Neuronal stem cell (in vitro differentiated cells): ENCODE data around the gene LRRC23.

Experiments
- DNase-seq: peaks from one replicate; pipeline ENCODE4 v3.0.0-alpha.2; 2013; ENCODE audit warnings: low spot score
- H2AFZ ChIP-seq: one replicate; pipeline ENCODE4 v1.6.1; 2013; ENCODE audit warnings: mild to moderate bottlenecking, low read length, inconsistent platforms
- H2AK5ac ChIP-seq: 2 replicates; pipeline ENCODE4 v1.6.1; 2013; ENCODE audit warnings: low read depth, mild to moderate bottlenecking, inconsistent platforms, low read length, moderate library complexity, mixed read lengths
- H2BK120ac ChIP-seq: 2 replicates; pipeline ENCODE4 v1.6.1; 2013; ENCODE audit warnings: low read depth, mild to moderate bottlenecking, inconsistent platforms, low read length, moderate library complexity, mixed read lengths
- H2BK12ac ChIP-seq: one replicate; pipeline ENCODE4 v1.6.1; 2013; ENCODE audit warnings: low read length, inconsistent platforms
- H2BK15ac ChIP-seq: 2 replicates; pipeline ENCODE4 v1.6.1; 2013; ENCODE audit warnings: mild to moderate bottlenecking, low read length, inconsistent platforms, mixed read lengths
- H2BK5ac ChIP-seq: one replicate; pipeline ENCODE4 v1.6.1; 2013; ENCODE audit warnings: inconsistent platforms, mild to moderate bottlenecking, low read length, moderate library complexity
- H3K14ac ChIP-seq: one replicate; pipeline ENCODE4 v1.6.1; 2013; ENCODE audit warnings: low read length, inconsistent platforms
- H3K18ac ChIP-seq: 2 replicates; pipeline ENCODE4 v1.6.1; 2013; ENCODE audit warnings: low read length, inconsistent platforms
- H3K23ac ChIP-seq: 2 replicates; pipeline ENCODE4 v1.6.1; 2013; ENCODE audit warnings: low read depth, mild to moderate bottlenecking, mixed read lengths, low read length, inconsistent platforms; ENCODE audit not compliant: poor library complexity
- H3K27ac ChIP-seq: replicated peaks from 3 replicates; pipeline ENCODE4 v1.5.1; 2013; ENCODE audit warnings: low read length, inconsistent platforms
- H3K27me3 ChIP-seq, 3 experiments: 2 replicates each; pipeline ENCODE4 v1.6.1; 2013; ENCODE audit warnings: low read length in 3 of 3, mild to moderate bottlenecking in 2 of 3, inconsistent platforms in 1 of 3, low read depth in 1 of 3, mixed read lengths in 1 of 3, moderate library complexity in 1 of 3; ENCODE audit not compliant: control insufficient read depth in 3 of 3, insufficient read depth in 3 of 3
- H3K36me3 ChIP-seq, 2 donors: replicated peaks in 1 of 2; 2 replicates each; pipeline ENCODE4 v1.6.1; 2013; ENCODE audit warnings: low read length in 2 of 2; ENCODE audit not compliant: control insufficient read depth in 2 of 2, insufficient read depth in 2 of 2
- H3K4ac ChIP-seq: 2 replicates; pipeline ENCODE4 v1.6.1; 2013; ENCODE audit warnings: inconsistent platforms, mild to moderate bottlenecking, low read length, moderate library complexity
- H3K4me1 ChIP-seq, 2 donors: 1 replicate in 1 of 2; 2 replicates in 1 of 2; pipeline ENCODE4 v1.6.1; 2013; ENCODE audit warnings: low read length in 2 of 2, low read depth in 1 of 2; ENCODE audit not compliant: control insufficient read depth in 2 of 2, insufficient read depth in 1 of 2
- H3K4me2 ChIP-seq: one replicate; pipeline ENCODE4 v1.6.1; 2013; ENCODE audit warnings: mild to moderate bottlenecking, low read length, inconsistent platforms; ENCODE audit not compliant: insufficient read depth, poor library complexity, severe bottlenecking
- H3K4me3 ChIP-seq, 2 donors: 2 replicates each; pipeline ENCODE4 v1.5.1; 2013; ENCODE audit warnings: low read length in 2 of 2, mild to moderate bottlenecking in 2 of 2, inconsistent platforms in 1 of 2, moderate library complexity in 1 of 2
- H3K79me1 ChIP-seq: one replicate; pipeline ENCODE4 v1.6.1; 2013; ENCODE audit warnings: low read depth, mild to moderate bottlenecking, inconsistent platforms, low read length, moderate library complexity
- H3K9ac ChIP-seq: one replicate; pipeline ENCODE4 v1.6.1; 2013; ENCODE audit warnings: mild to moderate bottlenecking, low read depth, low read length, inconsistent platforms; ENCODE audit not compliant: poor library complexity
- H3K9me3 ChIP-seq, 2 donors: replicated peaks in 1 of 2; 2 replicates each; pipeline versions ENCODE3 to v1.6.1; 2013; ENCODE audit warnings: low read length in 2 of 2, mild to moderate bottlenecking in 2 of 2, inconsistent platforms in 1 of 2, low read depth in 1 of 2, mixed read lengths in 1 of 2, moderate library complexity in 1 of 2; ENCODE audit not compliant: control insufficient read depth in 2 of 2, insufficient read depth in 1 of 2
- H4K8ac ChIP-seq: one replicate; pipeline ENCODE4 v1.6.1; 2013; ENCODE audit warnings: low read depth, mild to moderate bottlenecking, inconsistent platforms, low read length, moderate library complexity
- H4K91ac ChIP-seq: one replicate; pipeline ENCODE4 v1.6.1; 2013; ENCODE audit warnings: low read length, low read depth, mild to moderate bottlenecking, inconsistent platforms; ENCODE audit not compliant: poor library complexity
- WGBS, 2 donors: extraction: QIAGEN DNeasy Blood & Tissue Kit; methylation state at CpG; one replicate each; pipeline ENCODE4 v1.1.7; 2013; ENCODE audit warnings: missing lambda C conversion rate in 2 of 2, mixed read lengths in 1 of 2; ENCODE audit not compliant: insufficient read length in 2 of 2, insufficient replicate concordance in 1 of 2; ENCODE audit errors: extremely low coverage in 2 of 2; 5-methylcytosine and 5-hydroxymethylcytosine counted together

Gene LRRC23

DNA sequence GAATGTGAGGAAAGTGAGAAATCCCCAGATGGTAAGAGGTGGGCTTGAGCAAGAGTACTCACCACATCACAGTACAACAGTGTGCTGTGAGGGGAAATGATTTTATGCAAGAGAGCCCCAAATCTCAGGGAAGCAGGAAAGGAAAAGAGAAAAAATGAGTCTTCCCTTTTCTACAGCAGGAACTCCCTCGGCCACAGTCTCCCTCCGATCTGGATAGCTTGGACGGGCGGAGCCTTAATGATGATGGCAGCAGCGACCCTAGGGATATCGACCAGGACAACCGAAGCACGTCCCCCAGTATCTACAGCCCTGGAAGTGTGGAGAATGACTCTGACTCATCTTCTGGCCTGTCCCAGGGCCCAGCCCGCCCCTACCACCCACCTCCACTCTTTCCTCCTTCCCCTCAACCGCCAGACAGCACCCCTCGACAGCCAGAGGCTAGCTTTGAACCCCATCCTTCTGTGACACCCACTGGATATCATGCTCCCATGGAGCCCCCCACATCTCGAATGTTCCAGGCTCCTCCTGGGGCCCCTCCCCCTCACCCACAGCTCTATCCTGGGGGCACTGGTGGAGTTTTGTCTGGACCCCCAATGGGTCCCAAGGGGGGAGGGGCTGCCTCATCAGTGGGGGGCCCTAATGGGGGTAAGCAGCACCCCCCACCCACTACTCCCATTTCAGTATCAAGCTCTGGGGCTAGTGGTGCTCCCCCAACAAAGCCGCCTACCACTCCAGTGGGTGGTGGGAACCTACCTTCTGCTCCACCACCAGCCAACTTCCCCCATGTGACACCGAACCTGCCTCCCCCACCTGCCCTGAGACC lies 31.0 kb downstream of the LRRC23 start:
- H3K4me1 ChIP-seq = peaks cover 3 to 6% of the 10 kb centered on the region in 2 donors
- H2BK15ac ChIP-seq = no peak overlapping the region
- H2BK120ac ChIP-seq = no peak overlapping the region
- H2BK12ac ChIP-seq = no peak overlapping the region
- no peak overlapping the region for H2AFZ ChIP-seq
- no peak overlapping the region for H3K4me2 ChIP-seq
- H3K14ac ChIP-seq = no peak overlapping the region
- H3K9ac ChIP-seq = no peak overlapping the region
- DNase-seq = no peak
- no peaks in the 10 kb centered on the region for H3K9me3 ChIP-seq
- no peak overlapping the region for H2BK5ac ChIP-seq
- H2AK5ac ChIP-seq = no peak overlapping the region
- H3K18ac ChIP-seq = no peak overlapping the region
- no peak overlapping the region for H4K8ac ChIP-seq
- H3K23ac ChIP-seq = peak overlapping the region; percentile 100
- H3K79me1 ChIP-seq = peaks cover 12% of the 10 kb centered on the region
- H3K4me3 ChIP-seq = no peak overlapping the region
- no peak overlapping the region for H3K4ac ChIP-seq
- no peaks in the 10 kb centered on the region for H3K27me3 ChIP-seq
- WGBS, 2 donors = no CpG with 5 or more reads among the region's 14 CpGs
- no peak overlapping the region for H4K91ac ChIP-seq
- no peak overlapping the region for H3K27ac ChIP-seq
- peaks cover 40 to 84% of the 10 kb centered on the region in 2 donors for H3K36me3 ChIP-seq

DNA sequence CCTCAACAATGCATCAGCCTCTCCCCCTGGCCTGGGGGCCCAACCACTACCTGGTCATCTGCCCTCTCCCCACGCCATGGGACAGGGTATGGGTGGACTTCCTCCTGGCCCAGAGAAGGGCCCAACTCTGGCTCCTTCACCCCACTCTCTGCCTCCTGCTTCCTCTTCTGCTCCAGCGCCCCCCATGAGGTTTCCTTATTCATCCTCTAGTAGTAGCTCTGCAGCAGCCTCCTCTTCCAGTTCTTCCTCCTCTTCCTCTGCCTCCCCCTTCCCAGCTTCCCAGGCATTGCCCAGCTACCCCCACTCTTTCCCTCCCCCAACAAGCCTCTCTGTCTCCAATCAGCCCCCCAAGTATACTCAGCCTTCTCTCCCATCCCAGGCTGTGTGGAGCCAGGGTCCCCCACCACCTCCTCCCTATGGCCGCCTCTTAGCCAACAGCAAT lies 31.6 kb downstream of the LRRC23 start:
- H3K27ac ChIP-seq = peak overlapping the region; percentile 95
- H3K4me3 ChIP-seq = no peak overlapping the region
- H2BK120ac ChIP-seq = no peak overlapping the region
- peaks cover 3 to 6% of the 10 kb centered on the region in 2 donors for H3K4me1 ChIP-seq
- H3K9me3 ChIP-seq = no peaks in the 10 kb centered on the region
- H3K23ac ChIP-seq = peak overlapping the region; percentile 100
- H2BK5ac ChIP-seq = no peak overlapping the region
- peaks cover 16% of the 10 kb centered on the region for H3K79me1 ChIP-seq
- peaks cover 46 to 85% of the 10 kb centered on the region in 2 donors for H3K36me3 ChIP-seq
- no peak overlapping the region for H4K8ac ChIP-seq
- WGBS, 2 donors = no CpG with 5 or more reads among the region's 3 CpGs
- no peak overlapping the region for H2AK5ac ChIP-seq
- no peak overlapping the region for H3K9ac ChIP-seq
- no peak overlapping the region for H2BK12ac ChIP-seq
- no peak for DNase-seq
- H2BK15ac ChIP-seq = no peak overlapping the region
- no peak overlapping the region for H3K18ac ChIP-seq
- H2AFZ ChIP-seq = no peak overlapping the region
- no peaks in the 10 kb centered on the region for H3K27me3 ChIP-seq
- H4K91ac ChIP-seq = no peak overlapping the region
- no peak overlapping the region for H3K4ac ChIP-seq
- H3K4me2 ChIP-seq = no peak overlapping the region
- H3K14ac ChIP-seq = no peak overlapping the region

DNA sequence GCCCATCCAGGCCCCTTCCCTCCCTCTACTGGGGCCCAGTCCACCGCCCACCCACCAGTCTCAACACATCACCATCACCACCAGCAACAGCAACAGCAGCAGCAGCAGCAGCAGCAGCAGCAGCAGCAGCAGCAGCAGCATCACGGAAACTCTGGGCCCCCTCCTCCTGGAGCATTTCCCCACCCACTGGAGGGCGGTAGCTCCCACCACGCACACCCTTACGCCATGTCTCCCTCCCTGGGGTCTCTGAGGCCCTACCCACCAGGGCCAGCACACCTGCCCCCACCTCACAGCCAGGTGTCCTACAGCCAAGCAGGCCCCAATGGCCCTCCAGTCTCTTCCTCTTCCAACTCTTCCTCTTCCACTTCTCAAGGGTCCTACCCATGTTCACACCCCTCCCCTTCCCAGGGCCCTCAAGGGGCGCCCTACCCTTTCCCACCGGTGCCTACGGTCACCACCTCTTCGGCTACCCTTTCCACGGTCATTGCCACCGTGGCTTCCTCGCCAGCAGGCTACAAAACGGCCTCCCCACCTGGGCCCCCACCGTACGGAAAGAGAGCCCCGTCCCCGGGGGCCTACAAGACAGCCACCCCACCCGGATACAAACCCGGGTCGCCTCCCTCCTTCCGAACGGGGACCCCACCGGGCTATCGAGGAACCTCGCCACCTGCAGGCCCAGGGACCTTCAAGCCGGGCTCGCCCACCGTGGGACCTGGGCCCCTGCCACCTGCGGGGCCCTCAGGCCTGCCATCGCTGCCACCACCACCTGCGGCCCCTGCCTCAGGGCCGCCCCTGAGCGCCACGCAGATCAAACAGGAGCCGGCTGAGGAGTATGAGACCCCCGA lies 32.2 kb downstream of the LRRC23 start:
- peak overlapping the region; percentile 98 for H2AK5ac ChIP-seq
- H4K8ac ChIP-seq = no peak overlapping the region
- H3K14ac ChIP-seq = no peak overlapping the region
- no peaks in the 10 kb centered on the region for H3K27me3 ChIP-seq
- no CpG with 5 or more reads among the region's 36 CpGs for WGBS, 2 donors
- peak overlapping the region; percentile 95 for H3K27ac ChIP-seq
- H3K4me2 ChIP-seq = peak overlapping the region; percentile 62
- H3K23ac ChIP-seq = peak overlapping the region; percentile 100
- H3K4me3 ChIP-seq = no peak overlapping the region
- peaks cover 52 to 90% of the 10 kb centered on the region in 2 donors for H3K36me3 ChIP-seq
- DNase-seq = no peak
- H2BK12ac ChIP-seq = no peak overlapping the region
- no peak overlapping the region for H4K91ac ChIP-seq
- H2BK5ac ChIP-seq = peak overlapping the region; percentile 59
- H3K4me1 ChIP-seq = peaks cover 3 to 6% of the 10 kb centered on the region in 2 donors
- H3K79me1 ChIP-seq = peaks cover 16% of the 10 kb centered on the region
- no peak overlapping the region for H2BK120ac ChIP-seq
- no peak overlapping the region for H3K4ac ChIP-seq
- peak overlapping the region; percentile 94 for H3K9ac ChIP-seq
- no peaks in the 10 kb centered on the region for H3K9me3 ChIP-seq
- no peak overlapping the region for H2BK15ac ChIP-seq
- H2AFZ ChIP-seq = no peak overlapping the region
- peak overlapping the region; percentile 100 for H3K18ac ChIP-seq
